ENCODE measurements around the gene LRRC10B. TPM values are rescaled to one million over a fixed set of nuclear protein-coding genes. Genes with fewer than 3 reads are reported as not detected.

LRRC10B gene
- total and polyA plus RNA-seq, 2 donors = 2.7 TPM; not detected in 1

GRCh38 chr11:61543606-61544306, 35.2 kb downstream of the LRRC10B start:
- 95% methylated on average over 4 of the region's 4 CpGs for WGBS
- H3K4me3 ChIP-seq (ENCODE audit: low read depth, low read length) = no peak overlapping the region
- H3K36me3 ChIP-seq (ENCODE audit: insufficient read depth) = no peaks in the 10 kb centered on the region
- no peak for DNase-seq (ENCODE audit: extremely low spot score)
- no peaks in the 10 kb centered on the region for H3K4me1 ChIP-seq (ENCODE audit: insufficient read depth)
- H3K27ac ChIP-seq (ENCODE audit: low read depth) = no peak overlapping the region

- H3K4me1 ChIP-seq (ENCODE audit: insufficient read depth) = no peaks in the 10 kb centered on the region
- DNase-seq (ENCODE audit: extremely low spot score) = no peak
- H3K4me3 ChIP-seq (ENCODE audit: low read depth, low read length) = no peak overlapping the region
- no peaks in the 10 kb centered on the region for H3K36me3 ChIP-seq (ENCODE audit: insufficient read depth)
- no peak overlapping the region for H3K27ac ChIP-seq (ENCODE audit: low read depth)
- 95% methylated on average over 6 of the region's 6 CpGs for WGBS
These were observed 35.9 kb downstream of the LRRC10B start for GRCh38 chr11:61544466-61544865.

GRCh38 chr11:61545341-61545740, 36.8 kb downstream of the LRRC10B start:
- 96% methylated on average over 7 of the region's 7 CpGs for WGBS
- H3K27ac ChIP-seq (ENCODE audit: low read depth) = no peak overlapping the region
- H3K36me3 ChIP-seq (ENCODE audit: insufficient read depth) = no peaks in the 10 kb centered on the region
- no peaks in the 10 kb centered on the region for H3K4me1 ChIP-seq (ENCODE audit: insufficient read depth)
- no peak overlapping the region for H3K4me3 ChIP-seq (ENCODE audit: low read depth, low read length)
- DNase-seq (ENCODE audit: extremely low spot score) = no peak

- H3K4me3 ChIP-seq (ENCODE audit: low read depth, low read length) = no peak overlapping the region
- no peak for DNase-seq (ENCODE audit: extremely low spot score)
- H3K4me1 ChIP-seq (ENCODE audit: insufficient read depth) = no peaks in the 10 kb centered on the region
- H3K36me3 ChIP-seq (ENCODE audit: insufficient read depth) = no peaks in the 10 kb centered on the region
- WGBS = 91% methylated on average over 32 of the region's 32 CpGs
- no peak overlapping the region for H3K27ac ChIP-seq (ENCODE audit: low read depth)
These were observed 37.4 kb downstream of the LRRC10B start for GRCh38 chr11:61545921-61546320.

GRCh38 chr11:61546663-61547062, 38.1 kb downstream of the LRRC10B start:
- no peak for DNase-seq (ENCODE audit: extremely low spot score)
- H3K27ac ChIP-seq (ENCODE audit: low read depth) = no peak overlapping the region
- 25% methylated on average over 20 of the region's 20 CpGs for WGBS
- no peak overlapping the region for H3K4me3 ChIP-seq (ENCODE audit: low read depth, low read length)
- H3K4me1 ChIP-seq (ENCODE audit: insufficient read depth) = no peaks in the 10 kb centered on the region
- no peaks in the 10 kb centered on the region for H3K36me3 ChIP-seq (ENCODE audit: insufficient read depth)

GRCh38 chr11:61547246-61547645, 38.7 kb downstream of the LRRC10B start:
- WGBS = 71% methylated on average over 19 of the region's 19 CpGs
- no peak overlapping the region for H3K27ac ChIP-seq (ENCODE audit: low read depth)
- DNase-seq (ENCODE audit: extremely low spot score) = no peak
- H3K4me1 ChIP-seq (ENCODE audit: insufficient read depth) = no peaks in the 10 kb centered on the region
- no peak overlapping the region for H3K4me3 ChIP-seq (ENCODE audit: low read depth, low read length)
- no peaks in the 10 kb centered on the region for H3K36me3 ChIP-seq (ENCODE audit: insufficient read depth)

GRCh38 chr11:61549177-61549576, 40.6 kb downstream of the LRRC10B start:
- Histone ChIP-seq H3K4me3 (ENCODE audit: low read depth, low read length) (no peak overlapping the region), H3K27ac (ENCODE audit: low read depth) (no peak overlapping the region), H3K36me3 (ENCODE audit: insufficient read depth) (no peaks in the 10 kb centered on the region), H3K4me1 (ENCODE audit: insufficient read depth) (no peaks in the 10 kb centered on the region)
- no peak for DNase-seq (ENCODE audit: extremely low spot score)
- WGBS = 78% methylated on average over 8 of the region's 8 CpGs

- Histone ChIP-seq H3K36me3 (ENCODE audit: insufficient read depth) (no peaks in the 10 kb centered on the region), H3K27ac (ENCODE audit: low read depth) (no peak overlapping the region), H3K4me1 (ENCODE audit: insufficient read depth) (no peaks in the 10 kb centered on the region), H3K4me3 (ENCODE audit: low read depth, low read length) (no peak overlapping the region)
- no peak for DNase-seq (ENCODE audit: extremely low spot score)
- 85% methylated on average over 23 of the region's 23 CpGs for WGBS
These were observed 41.4 kb downstream of the LRRC10B start for GRCh38 chr11:61549662-61550568.

GRCh38 chr11:61550665-61551227, 42.2 kb downstream of the LRRC10B start:
- no peak for DNase-seq (ENCODE audit: extremely low spot score)
- H3K27ac ChIP-seq (ENCODE audit: low read depth) = no peak overlapping the region
- H3K4me1 ChIP-seq (ENCODE audit: insufficient read depth) = no peaks in the 10 kb centered on the region
- H3K36me3 ChIP-seq (ENCODE audit: insufficient read depth) = no peaks in the 10 kb centered on the region
- WGBS = 88% methylated on average over 18 of the region's 18 CpGs
- H3K4me3 ChIP-seq (ENCODE audit: low read depth, low read length) = no peak overlapping the region

- Histone ChIP-seq H3K36me3 (ENCODE audit: insufficient read depth) (no peaks in the 10 kb centered on the region), H3K4me1 (ENCODE audit: insufficient read depth) (no peaks in the 10 kb centered on the region), H3K27ac (ENCODE audit: low read depth) (no peak overlapping the region), H3K4me3 (ENCODE audit: low read depth, low read length) (no peak overlapping the region)
- no peak for DNase-seq (ENCODE audit: extremely low spot score)
- 45% methylated on average over 12 of the region's 12 CpGs for WGBS
These were observed 43.1 kb downstream of the LRRC10B start for GRCh38 chr11:61551634-61552033.

- Histone ChIP-seq H3K27ac (ENCODE audit: low read depth) (no peak overlapping the region), H3K4me1 (ENCODE audit: insufficient read depth) (no peaks in the 10 kb centered on the region), H3K4me3 (ENCODE audit: low read depth, low read length) (no peak overlapping the region), H3K36me3 (ENCODE audit: insufficient read depth) (no peaks in the 10 kb centered on the region)
- no peak for DNase-seq (ENCODE audit: extremely low spot score)
- 64% methylated on average over 13 of the region's 13 CpGs for WGBS
These were observed 43.6 kb downstream of the LRRC10B start for GRCh38 chr11:61552108-61552635.

- Histone ChIP-seq H3K4me1 (ENCODE audit: insufficient read depth) (no peaks in the 10 kb centered on the region), H3K4me3 (ENCODE audit: low read depth, low read length) (no peak overlapping the region), H3K27ac (ENCODE audit: low read depth) (no peak overlapping the region), H3K36me3 (ENCODE audit: insufficient read depth) (no peaks in the 10 kb centered on the region)
- WGBS = 29% methylated on average over 15 of the region's 15 CpGs
- DNase-seq (ENCODE audit: extremely low spot score) = no peak
These were observed 45.0 kb downstream of the LRRC10B start for GRCh38 chr11:61553373-61554171.
